Liver (tissue), 9 donors: ENCODE measurements around the gene MUC21. TPM values are rescaled to one million over a fixed set of nuclear protein-coding genes. Genes with fewer than 3 reads are reported as not detected.

Experiments
- DNase-seq: peaks from one replicate; pipeline ENCODE4 v3.0.0-alpha.2; 2017; ENCODE audit warnings: low spot score
- H3K27ac ChIP-seq, 2 donors: one replicate each; pipeline ENCODE4 v1.7.0; 2013; ENCODE audit warnings: inconsistent platforms in 2 of 2, low read length in 2 of 2, control low read depth in 1 of 2, low read depth in 1 of 2, mild to moderate bottlenecking in 1 of 2
- H3K27me3 ChIP-seq, 4 donors: one replicate each; pipeline versions ENCODE4 v1.6.1 to v1.7.0; 2013; ENCODE audit warnings: low read length in 3 of 4, inconsistent platforms in 1 of 4, mild to moderate bottlenecking in 1 of 4, moderate library complexity in 1 of 4; ENCODE audit not compliant: control insufficient read depth in 4 of 4, insufficient read depth in 4 of 4
- H3K36me3 ChIP-seq, 4 donors: one replicate each; pipeline versions ENCODE4 v1.6.1 to v1.7.0; 2013; ENCODE audit warnings: low read length in 3 of 4, mild to moderate bottlenecking in 3 of 4, low read depth in 1 of 4, moderate library complexity in 1 of 4; ENCODE audit not compliant: control insufficient read depth in 4 of 4, insufficient read depth in 3 of 4
- H3K4me1 ChIP-seq, 4 donors: one replicate each; pipeline versions ENCODE4 v1.6.1 to v1.7.0; 2013; ENCODE audit warnings: low read length in 3 of 4, mild to moderate bottlenecking in 3 of 4, moderate library complexity in 1 of 4; ENCODE audit not compliant: control insufficient read depth in 4 of 4, insufficient read depth in 4 of 4
- H3K4me3 ChIP-seq, 3 donors: one replicate each; pipeline versions ENCODE4 v1.6.1 to v1.7.0; 2013; ENCODE audit warnings: low read length in 3 of 3, control low read depth in 1 of 3, low read depth in 1 of 3, mild to moderate bottlenecking in 1 of 3
- H3K9ac ChIP-seq, 2 donors: one replicate each; pipeline ENCODE4 v1.7.0; 2013; ENCODE audit warnings: low read length in 2 of 2, mild to moderate bottlenecking in 2 of 2, moderate library complexity in 2 of 2, control low read depth in 1 of 2, low read depth in 1 of 2
- H3K9me3 ChIP-seq, 4 donors: one replicate each; pipeline versions ENCODE4 v1.6.1 to v1.7.0; 2013; ENCODE audit warnings: low read length in 3 of 4; ENCODE audit not compliant: control insufficient read depth in 4 of 4
- GABPA ChIP-seq, 2 donors: IDR thresholded peaks in 1 of 2; conservative IDR thresholded peaks in 1 of 2; 2 replicates each; pipeline ENCODE4 v1.6.1; 2016; ENCODE audit warnings: antibody characterized with exemption in 2 of 2, mild to moderate bottlenecking in 1 of 2, moderate library complexity in 1 of 2
- RXRA ChIP-seq, 2 donors: IDR thresholded peaks; 2 replicates each; pipeline ENCODE4 v1.6.1; 2017 to 2018; ENCODE audit warnings: antibody characterized with exemption in 2 of 2, mild to moderate bottlenecking in 1 of 2
- SP1 ChIP-seq: IDR thresholded peaks from 2 replicates; pipeline ENCODE4 v1.6.1; 2018; ENCODE audit warnings: antibody characterized with exemption, mild to moderate bottlenecking
- YY1 ChIP-seq: IDR thresholded peaks from 2 replicates; pipeline ENCODE4 v1.6.1; 2016; ENCODE audit warnings: antibody characterized with exemption, mild to moderate bottlenecking
- WGBS: extraction: QIAGEN DNeasy Blood & Tissue Kit; methylation state at CpG from one replicate; pipeline ENCODE4 v1.1.7; 2013; 5-methylcytosine and 5-hydroxymethylcytosine counted together
- polyA plus RNA-seq, 2 donors: library from polyadenylated mRNA; stranded (reverse) in 1 of 2; unstranded in 1 of 2; fragments of 200-250 nt in 1 of 2; fragments of >200 nt in 1 of 2; fragmentation: Nextera tagmentation in 1 of 2; extraction: Ambion mirVana in 1 of 2; gene quantifications; one replicate each; pipeline versions ENCODE4 v1.2.1 to v1.2.3, GENCODE V29; 2013 to 2015
- total RNA-seq, 2 donors: library from RNA; depleted of rRNA; stranded (reverse); fragments of >200 nt; gene quantifications; one replicate each; pipeline ENCODE4 v1.2.3, GENCODE V29; 2014
- TF ChIP-seq, protein P1 (sequence below): IDR thresholded peaks from 2 replicates; pipeline ENCODE4 v1.6.1; 2016; ENCODE audit warnings: antibody characterized with exemption
- TF ChIP-seq, protein P2 (sequence below): IDR thresholded peaks from 2 replicates; pipeline ENCODE4 v1.6.1; 2016; ENCODE audit warnings: antibody characterized with exemption
- TF ChIP-seq, protein P3 (sequence below): IDR thresholded peaks from 2 replicates; pipeline ENCODE4 v1.6.1; 2016; ENCODE audit warnings: antibody characterized with exemption, mild to moderate bottlenecking
- donor health status: healthy.
- donor health status: healthy.
- donor health status: healthy.
- donor health status: healthy.
- donor health status: healthy.

Gene MUC21
- total and polyA plus RNA-seq, 4 donors = 0.02 TPM; not detected in 3

DNA sequence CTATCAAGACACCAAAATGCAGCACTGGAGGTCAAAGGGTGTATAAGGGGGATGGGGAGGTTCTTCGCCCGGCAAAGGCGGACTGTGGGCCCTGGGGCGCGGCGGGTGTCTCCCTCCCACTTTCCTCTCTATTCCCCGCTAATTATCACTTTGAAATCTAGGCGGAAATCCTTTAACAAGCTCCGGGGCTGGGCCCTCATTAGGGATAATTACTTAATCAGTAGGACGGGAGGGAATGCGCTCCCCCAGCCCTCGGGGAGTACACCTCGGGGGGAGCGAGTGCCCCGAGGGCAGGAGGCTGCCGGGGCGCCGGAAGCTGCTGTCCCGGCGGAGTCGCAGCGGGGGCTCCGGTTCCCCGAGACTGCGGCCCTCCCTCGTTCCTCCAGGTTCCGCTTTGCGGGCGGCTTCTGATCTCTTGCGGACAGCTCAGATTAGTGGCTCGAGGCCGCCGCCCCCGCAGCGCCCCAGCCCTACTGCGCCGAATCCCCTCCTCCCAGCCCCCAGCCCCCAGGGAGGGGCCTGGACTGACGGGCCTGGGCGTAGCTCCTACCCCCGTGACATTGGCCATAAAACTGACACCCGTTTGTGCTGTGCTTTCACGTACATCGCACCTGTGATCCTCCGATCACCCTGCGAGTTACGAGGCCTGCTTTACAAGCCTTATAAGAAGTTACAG is 28.0 kb upstream of the MUC21 start:
- H3K4me1 ChIP-seq = peaks cover 0 to 4% (median 0%) of the 10 kb centered on the region in 4 donors
- peak overlapping the region in 1 of 3 donors; percentile 34 for H3K4me3 ChIP-seq
- H3K9ac ChIP-seq = no peak overlapping the region
- H3K36me3 ChIP-seq = no peaks in the 10 kb centered on the region
- DNase-seq = no peak
- H3K27me3 ChIP-seq = peaks cover 0 to 11% (median 3%) of the 10 kb centered on the region in 4 donors
- WGBS = 18% methylated on average over 46 of the region's 46 CpGs
- no peak overlapping the region for H3K27ac ChIP-seq
- TF ChIP-seq, protein P1, sequence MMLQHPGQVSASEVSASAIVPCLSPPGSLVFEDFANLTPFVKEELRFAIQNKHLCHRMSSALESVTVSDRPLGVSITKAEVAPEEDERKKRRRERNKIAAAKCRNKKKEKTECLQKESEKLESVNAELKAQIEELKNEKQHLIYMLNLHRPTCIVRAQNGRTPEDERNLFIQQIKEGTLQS = no peak
- TF ChIP-seq SP1 (no peak), YY1 (no peak), GABPA (IDR thresholded peaks at IDR 0.05 in 1 of 2, conservative IDR thresholded peaks at IDR 0.05 in 1 of 2) (peak in 1 of 2 donors; percentile 24)
- TF ChIP-seq, protein P2, sequence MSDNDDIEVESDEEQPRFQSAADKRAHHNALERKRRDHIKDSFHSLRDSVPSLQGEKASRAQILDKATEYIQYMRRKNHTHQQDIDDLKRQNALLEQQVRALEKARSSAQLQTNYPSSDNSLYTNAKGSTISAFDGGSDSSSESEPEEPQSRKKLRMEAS = no peak
- H3K9me3 ChIP-seq = peaks cover 0 to 3% (median 0%) of the 10 kb centered on the region in 4 donors

DNA sequence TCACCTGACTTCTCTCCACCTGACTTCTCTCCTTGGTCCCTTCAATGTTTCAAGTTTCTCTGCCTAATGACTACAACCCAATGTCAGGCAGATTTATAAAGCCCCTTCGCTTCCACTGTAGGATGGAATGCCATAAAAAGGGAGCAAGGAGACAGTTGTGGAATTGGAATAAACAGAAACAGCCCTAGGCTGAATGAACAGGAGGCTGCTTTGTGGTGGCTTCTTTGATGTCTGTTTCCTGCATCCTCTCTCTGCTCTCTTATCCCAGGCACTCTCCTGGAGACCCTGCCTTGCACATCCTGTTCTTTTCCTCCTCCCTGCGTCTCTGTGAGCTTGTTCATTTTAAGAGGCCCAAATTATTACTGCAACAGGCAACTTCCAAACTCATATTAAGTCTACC is 25.8 kb upstream of the MUC21 start:
- TF ChIP-seq SP1 = no peak
- no peak for TF ChIP-seq YY1
- TF ChIP-seq, protein P1 = no peak
- no peak for DNase-seq
- Histone ChIP-seq H3K9me3 (no peaks in the 10 kb centered on the region), H3K4me1 (peaks cover 0 to 4% (median 0%) of the 10 kb centered on the region in 4 donors), H3K36me3 (no peaks in the 10 kb centered on the region), H3K9ac (no peak overlapping the region), H3K4me3 (no peak overlapping the region), H3K27ac (no peak overlapping the region), H3K27me3 (peaks cover 0 to 11% (median under 1%) of the 10 kb centered on the region in 4 donors)
- 85% methylated on average over 2 of the region's 2 CpGs for WGBS

DNA sequence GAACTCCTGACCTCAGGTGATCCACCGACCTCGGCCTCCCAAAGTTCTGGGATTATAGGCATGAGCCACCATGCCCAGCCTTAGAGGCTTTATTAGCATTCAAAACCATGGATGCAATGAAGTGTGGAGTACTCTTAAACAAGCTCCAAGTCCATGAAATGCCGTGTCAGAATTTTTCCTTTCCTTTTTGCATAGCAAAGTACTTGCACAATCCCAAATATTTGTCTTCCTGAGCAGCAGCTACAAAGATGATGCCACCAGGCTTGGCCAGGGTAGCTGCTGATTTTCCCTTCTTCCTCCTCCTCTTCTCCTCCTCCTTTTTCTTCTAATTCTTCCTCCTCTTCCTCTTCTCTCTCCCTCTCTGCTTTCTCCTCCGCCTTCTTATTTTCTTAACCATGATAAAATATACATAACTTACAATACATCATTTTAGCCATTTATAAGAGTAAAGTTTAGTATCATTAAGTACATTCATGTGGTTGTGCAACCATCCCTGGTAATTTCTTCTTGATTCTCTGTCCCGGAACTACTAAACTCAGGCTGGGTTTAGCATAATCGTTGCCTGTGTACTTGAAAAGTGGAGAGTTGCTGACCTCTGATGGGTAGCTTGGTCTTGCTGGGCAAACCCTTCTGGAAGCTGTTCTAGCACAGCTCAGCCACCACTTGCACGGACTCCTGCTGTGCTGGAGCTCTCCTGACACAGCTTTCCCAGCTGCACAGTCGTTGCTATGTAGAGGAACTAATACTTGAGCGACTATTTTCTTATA is 22.4 kb upstream of the MUC21 start:
- no peaks in the 10 kb centered on the region for H3K4me1 ChIP-seq
- TF ChIP-seq RXRA (IDR thresholded peaks at IDR 0.05) = peak in 1 of 2 donors; percentile 7
- TF ChIP-seq, protein P3, sequence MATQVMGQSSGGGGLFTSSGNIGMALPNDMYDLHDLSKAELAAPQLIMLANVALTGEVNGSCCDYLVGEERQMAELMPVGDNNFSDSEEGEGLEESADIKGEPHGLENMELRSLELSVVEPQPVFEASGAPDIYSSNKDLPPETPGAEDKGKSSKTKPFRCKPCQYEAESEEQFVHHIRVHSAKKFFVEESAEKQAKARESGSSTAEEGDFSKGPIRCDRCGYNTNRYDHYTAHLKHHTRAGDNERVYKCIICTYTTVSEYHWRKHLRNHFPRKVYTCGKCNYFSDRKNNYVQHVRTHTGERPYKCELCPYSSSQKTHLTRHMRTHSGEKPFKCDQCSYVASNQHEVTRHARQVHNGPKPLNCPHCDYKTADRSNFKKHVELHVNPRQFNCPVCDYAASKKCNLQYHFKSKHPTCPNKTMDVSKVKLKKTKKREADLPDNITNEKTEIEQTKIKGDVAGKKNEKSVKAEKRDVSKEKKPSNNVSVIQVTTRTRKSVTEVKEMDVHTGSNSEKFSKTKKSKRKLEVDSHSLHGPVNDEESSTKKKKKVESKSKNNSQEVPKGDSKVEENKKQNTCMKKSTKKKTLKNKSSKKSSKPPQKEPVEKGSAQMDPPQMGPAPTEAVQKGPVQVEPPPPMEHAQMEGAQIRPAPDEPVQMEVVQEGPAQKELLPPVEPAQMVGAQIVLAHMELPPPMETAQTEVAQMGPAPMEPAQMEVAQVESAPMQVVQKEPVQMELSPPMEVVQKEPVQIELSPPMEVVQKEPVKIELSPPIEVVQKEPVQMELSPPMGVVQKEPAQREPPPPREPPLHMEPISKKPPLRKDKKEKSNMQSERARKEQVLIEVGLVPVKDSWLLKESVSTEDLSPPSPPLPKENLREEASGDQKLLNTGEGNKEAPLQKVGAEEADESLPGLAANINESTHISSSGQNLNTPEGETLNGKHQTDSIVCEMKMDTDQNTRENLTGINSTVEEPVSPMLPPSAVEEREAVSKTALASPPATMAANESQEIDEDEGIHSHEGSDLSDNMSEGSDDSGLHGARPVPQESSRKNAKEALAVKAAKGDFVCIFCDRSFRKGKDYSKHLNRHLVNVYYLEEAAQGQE = no peak
- no peak overlapping the region for H3K27ac ChIP-seq
- H3K9ac ChIP-seq = no peak overlapping the region
- H3K4me3 ChIP-seq = no peak overlapping the region
- no peaks in the 10 kb centered on the region for H3K9me3 ChIP-seq
- 52% methylated on average over 9 of the region's 9 CpGs for WGBS
- H3K36me3 ChIP-seq = no peaks in the 10 kb centered on the region
- peaks cover 0 to 6% (median under 1%) of the 10 kb centered on the region in 4 donors for H3K27me3 ChIP-seq
- DNase-seq = no peak
